ENCODE results near the gene PDE4D.

DNA sequence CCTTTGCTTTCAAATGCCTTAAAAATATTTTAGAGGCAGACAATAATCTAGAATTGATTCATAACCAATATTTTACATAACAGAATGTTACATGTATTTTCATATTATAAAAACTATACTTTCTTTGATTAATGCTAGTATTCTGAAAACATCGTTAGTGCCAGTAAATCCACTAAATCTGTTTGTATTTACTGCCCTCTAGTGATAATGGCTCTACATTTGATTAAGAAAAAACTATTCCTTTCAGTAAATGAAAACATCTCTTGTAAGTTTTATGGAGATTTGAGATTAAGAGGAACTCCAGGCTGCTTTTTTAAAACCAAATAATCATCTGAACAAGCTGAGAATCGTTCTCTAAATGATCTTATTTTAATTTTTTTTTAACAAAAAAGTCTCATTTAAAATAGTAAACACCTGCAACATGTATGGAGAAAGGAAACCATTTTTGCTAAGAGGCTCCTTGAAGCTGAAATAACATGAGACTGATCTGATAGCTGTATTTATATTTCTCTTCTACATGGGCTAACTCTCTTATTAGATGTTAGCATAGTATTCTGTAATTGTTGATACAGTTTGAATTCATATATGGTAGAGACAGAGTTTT is 886.0 kb downstream of the PDE4D start:
- no peak for TF ChIP-seq POLR2A (IDR thresholded peaks at IDR 0.05)
- TF ChIP-seq, protein P1, sequence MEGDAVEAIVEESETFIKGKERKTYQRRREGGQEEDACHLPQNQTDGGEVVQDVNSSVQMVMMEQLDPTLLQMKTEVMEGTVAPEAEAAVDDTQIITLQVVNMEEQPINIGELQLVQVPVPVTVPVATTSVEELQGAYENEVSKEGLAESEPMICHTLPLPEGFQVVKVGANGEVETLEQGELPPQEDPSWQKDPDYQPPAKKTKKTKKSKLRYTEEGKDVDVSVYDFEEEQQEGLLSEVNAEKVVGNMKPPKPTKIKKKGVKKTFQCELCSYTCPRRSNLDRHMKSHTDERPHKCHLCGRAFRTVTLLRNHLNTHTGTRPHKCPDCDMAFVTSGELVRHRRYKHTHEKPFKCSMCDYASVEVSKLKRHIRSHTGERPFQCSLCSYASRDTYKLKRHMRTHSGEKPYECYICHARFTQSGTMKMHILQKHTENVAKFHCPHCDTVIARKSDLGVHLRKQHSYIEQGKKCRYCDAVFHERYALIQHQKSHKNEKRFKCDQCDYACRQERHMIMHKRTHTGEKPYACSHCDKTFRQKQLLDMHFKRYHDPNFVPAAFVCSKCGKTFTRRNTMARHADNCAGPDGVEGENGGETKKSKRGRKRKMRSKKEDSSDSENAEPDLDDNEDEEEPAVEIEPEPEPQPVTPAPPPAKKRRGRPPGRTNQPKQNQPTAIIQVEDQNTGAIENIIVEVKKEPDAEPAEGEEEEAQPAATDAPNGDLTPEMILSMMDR (IDR thresholded peaks at IDR 0.05) = peak; percentile 17 to 79 (median 65)
